Spleen (tissue), 11 donors: ENCODE data around the gene MEIS2. TPM values are rescaled to one million over a fixed set of nuclear protein-coding genes. Genes with fewer than 3 reads are reported as not detected.

Experiments used
- DNase-seq: peaks from one replicate; pipeline ENCODE4 v3.0.0-alpha.2; 2020
- H3K27ac ChIP-seq, 8 donors: fragments of 200-600 bp; sonication (generic) in 7 of 8; 1 replicate in 4 of 8; 2 replicates in 4 of 8; pipeline versions ENCODE4 v1.5.0 to v1.8.0; 2016 to 2021; ENCODE audit warnings: inconsistent platforms in 4 of 8, mild to moderate bottlenecking in 4 of 8, moderate library complexity in 1 of 8
- H3K27me3 ChIP-seq, 7 donors: fragments of 200-600 bp; sonication (generic) in 6 of 7; replicated peaks in 1 of 7; 1 replicate in 4 of 7; 2 replicates in 3 of 7; pipeline versions ENCODE4 v1.5.0 to v1.8.0; 2016 to 2021; ENCODE audit warnings: inconsistent platforms in 3 of 7, mild to moderate bottlenecking in 1 of 7
- H3K36me3 ChIP-seq, 6 donors: fragments of 200-600 bp; sonication (generic) in 5 of 6; 1 replicate in 4 of 6; 2 replicates in 2 of 6; pipeline versions ENCODE4 v1.5.0 to v1.8.0; 2016 to 2021; ENCODE audit warnings: inconsistent platforms in 2 of 6
- H3K4me1 ChIP-seq, 6 donors: fragments of 200-600 bp; sonication (generic) in 5 of 6; 1 replicate in 3 of 6; 2 replicates in 3 of 6; pipeline versions ENCODE4 v1.5.0 to v1.8.0; 2016 to 2021; ENCODE audit warnings: inconsistent platforms in 3 of 6
- H3K4me3 ChIP-seq, 8 donors: fragments of 200-600 bp; sonication (generic) in 7 of 8; 1 replicate in 4 of 8; 2 replicates in 4 of 8; pipeline versions ENCODE4 v1.5.0 to v1.8.0; 2016 to 2021; ENCODE audit warnings: inconsistent platforms in 4 of 8, mild to moderate bottlenecking in 4 of 8, moderate library complexity in 2 of 8
- H3K9me3 ChIP-seq, 8 donors: fragments of 200-600 bp; sonication (generic) in 7 of 8; 1 replicate in 4 of 8; 2 replicates in 4 of 8; pipeline versions ENCODE4 v1.5.0 to v1.8.0; 2016 to 2021; ENCODE audit warnings: inconsistent platforms in 4 of 8
- CTCF ChIP-seq, 11 experiments: fragments of 200-600 bp in 7 of 11; fragments of 450-650 bp in 4 of 11; sonication (generic) in 4 of 11; IDR thresholded peaks in 8 of 11; conservative IDR thresholded peaks in 3 of 11; 1 replicate in 7 of 11; 2 replicates in 4 of 11; pipeline versions ENCODE4 v1.4.0 to v1.8.0; 2016 to 2021; ENCODE audit warnings: antibody characterized with exemption in 11 of 11, inconsistent platforms in 4 of 11, mild to moderate bottlenecking in 1 of 11
- POLR2A ChIP-seq, 3 donors: fragments of 450-650 bp; IDR thresholded peaks; one replicate each; pipeline ENCODE4 v1.5.1; 2017; ENCODE audit warnings: antibody characterized with exemption in 3 of 3, mild to moderate bottlenecking in 1 of 3
- POLR2AphosphoS5 ChIP-seq, 3 donors: sonication (generic); formaldehyde crosslinking; IDR thresholded peaks; one replicate each; pipeline ENCODE4 v1.5.1; 2017; ENCODE audit warnings: antibody characterized with exemption in 3 of 3
- WGBS, 5 donors: extraction: QIAGEN DNeasy Blood & Tissue Kit in 3 of 5; methylation state at CpG; one replicate each; pipeline versions ENCODE4 v1.1.5 to v1.1.7; 2013 to 2018; 5-methylcytosine and 5-hydroxymethylcytosine counted together
- intact Hi-C: fragments of 100-400 bp; cut with DNase I; formaldehyde crosslinking; loops from one replicate; pipeline ENCODE4 v1.15.0; 2023; ENCODE audit warnings: low total_unique reads
- polyA plus RNA-seq, 3 donors: library from polyadenylated mRNA; stranded (reverse); fragments of 200-250 nt; gene quantifications; one replicate each; pipeline ENCODE4 v1.2.1, GENCODE V29; 2013
- total RNA-seq, 7 donors: library from RNA; depleted of rRNA in 3 of 7; stranded (reverse); fragments of >200 nt in 3 of 7; fragmentation: NEBNext Ultra II Directional in 4 of 7; extraction: Animal tissue kit (Norgen Biotek cat#: 25700) in 4 of 7; gene quantifications; one replicate each; pipeline versions ENCODE4 v1.1.0 to v1.2.1, GENCODE V29; 2016 to 2021
- donor health status: healthy with polysubstance abuse.
- donor health status: DM: no; HTN: no; CAD: no; lungs with moderate emphysema.
- donor health status: DM: no; HTN: no; CAD: no.
- donor health status: Bipolar disorder and iron deficiency.
- donor health status: healthy.
- donor health status: DM: no; HTN: no; CAD: no.
- donor health status: DM: yes; HTN: yes; CAD: no.

Gene MEIS2
- total and polyA plus RNA-seq, 10 donors = 2.6 to 57.2 (median 23.5) TPM

- DNase-seq = no peak
- no peaks in the 10 kb centered on the region for H3K9me3 ChIP-seq
- WGBS, 5 donors = 76 to 91% (median 85%) methylated on average over 2 of the region's 2 CpGs
- no peak overlapping the region for H3K27ac ChIP-seq
- H3K4me1 ChIP-seq = peaks cover 0 to 6% (median 0%) of the 10 kb centered on the region in 6 donors
- intact Hi-C loops = no loop called here
- no peak for TF ChIP-seq POLR2A (IDR thresholded peaks at IDR 0.05)
- TF ChIP-seq CTCF (IDR thresholded peaks at IDR 0.05 in 8 of 11, conservative IDR thresholded peaks at IDR 0.05 in 3 of 11) = no peak
- no peak for TF ChIP-seq POLR2AphosphoS5 (IDR thresholded peaks at IDR 0.05)
- no peaks in the 10 kb centered on the region for H3K36me3 ChIP-seq
- H3K4me3 ChIP-seq = no peak overlapping the region
- peaks cover 0 to 6% (median 0%) of the 10 kb centered on the region in 7 donors for H3K27me3 ChIP-seq
Observed at GRCh38 chr15:37136666-37137065, 36.3 kb upstream of the MEIS2 start.

- no peak for TF ChIP-seq POLR2AphosphoS5 (IDR thresholded peaks at IDR 0.05)
- TF ChIP-seq POLR2A (IDR thresholded peaks at IDR 0.05) = no peak
- peak in 2 of 11 experiments; percentile 4 to 15 for TF ChIP-seq CTCF (IDR thresholded peaks at IDR 0.05 in 8 of 11, conservative IDR thresholded peaks at IDR 0.05 in 3 of 11)
- Histone ChIP-seq H3K4me1 (peaks cover 0 to 6% (median 0%) of the 10 kb centered on the region in 6 donors), H3K9me3 (no peaks in the 10 kb centered on the region), H3K4me3 (no peak overlapping the region), H3K27me3 (peaks cover 0 to 6% (median 0%) of the 10 kb centered on the region in 7 donors), H3K27ac (no peak overlapping the region), H3K36me3 (no peaks in the 10 kb centered on the region)
- WGBS, 5 donors = 55 to 79% (median 64%) methylated on average over 1 of the region's 1 CpG
- DNase-seq = no peak
- intact Hi-C loops = no loop called here
Observed at GRCh38 chr15:37135225-37135624, 34.9 kb upstream of the MEIS2 start.

DNA sequence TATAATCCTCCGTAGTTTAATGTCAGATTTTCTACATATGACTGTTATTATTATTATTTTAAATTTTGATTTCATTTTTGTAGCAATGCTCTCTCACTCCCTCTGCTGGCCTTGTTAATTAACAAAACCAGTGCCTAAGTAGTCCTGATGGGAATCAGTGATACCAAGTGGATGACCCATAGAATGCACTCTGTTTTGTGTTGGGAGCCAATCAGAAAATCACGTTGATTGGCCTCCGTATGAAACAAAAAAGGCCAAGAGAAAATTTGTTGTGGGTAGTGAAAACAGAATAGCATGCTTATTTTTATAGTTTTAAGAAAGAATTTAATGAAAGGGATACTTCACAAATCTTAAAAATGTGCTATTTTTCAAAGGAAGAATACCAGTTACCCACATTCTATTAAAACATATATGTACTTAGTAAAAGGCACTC lies 34.4 kb upstream of the MEIS2 start:
- Histone ChIP-seq H3K4me1 (peaks cover 0 to 6% (median 0%) of the 10 kb centered on the region in 6 donors), H3K4me3 (no peak overlapping the region), H3K36me3 (no peaks in the 10 kb centered on the region), H3K27ac (no peak overlapping the region), H3K9me3 (no peaks in the 10 kb centered on the region), H3K27me3 (peaks cover 0 to 6% (median 0%) of the 10 kb centered on the region in 7 donors)
- DNase-seq = no peak
- WGBS, 5 donors = 34 to 41% (median 36%) methylated on average over 3 of the region's 3 CpGs
- TF ChIP-seq CTCF (IDR thresholded peaks at IDR 0.05 in 8 of 11, conservative IDR thresholded peaks at IDR 0.05 in 3 of 11) (peak in 9 of 11 experiments; percentile 37 to 70 (median 59)), POLR2AphosphoS5 (IDR thresholded peaks at IDR 0.05) (no peak)
- intact Hi-C loops = no loop called here

DNA sequence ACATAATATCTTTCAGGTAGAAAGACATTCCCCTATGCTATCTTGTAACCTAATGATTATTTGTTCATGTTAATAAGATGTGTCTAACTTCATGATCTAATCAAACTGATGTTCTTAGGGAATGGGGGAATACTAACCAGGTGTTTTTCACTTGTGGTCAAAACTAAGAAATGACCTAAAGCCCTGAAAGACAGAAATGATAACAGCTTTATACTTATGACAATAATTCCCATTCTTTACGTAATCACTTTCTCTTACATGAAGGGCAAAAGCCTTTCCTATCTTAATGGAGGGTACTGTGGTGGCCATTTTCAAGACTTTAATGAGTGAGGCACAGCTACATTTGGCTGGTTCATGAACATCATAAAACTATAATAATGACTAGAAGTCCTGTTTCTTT lies 33.9 kb upstream of the MEIS2 start:
- TF ChIP-seq CTCF (IDR thresholded peaks at IDR 0.05 in 8 of 11, conservative IDR thresholded peaks at IDR 0.05 in 3 of 11) = no peak
- no peak for TF ChIP-seq POLR2AphosphoS5 (IDR thresholded peaks at IDR 0.05)
- TF ChIP-seq POLR2A (IDR thresholded peaks at IDR 0.05) = no peak
- Histone ChIP-seq H3K9me3 (no peaks in the 10 kb centered on the region), H3K27me3 (peaks cover 0 to 6% (median 0%) of the 10 kb centered on the region in 7 donors), H3K4me1 (peaks cover 0 to 6% (median 0%) of the 10 kb centered on the region in 6 donors), H3K27ac (no peak overlapping the region), H3K36me3 (no peaks in the 10 kb centered on the region), H3K4me3 (no peak overlapping the region)
- WGBS, 5 donors = 76 to 90% (median 82%) methylated on average over 1 of the region's 1 CpG
- no peak for DNase-seq
- intact Hi-C loops = no loop called here
